DOHH2 (cell line): Measurements from ENCODE around the gene CCDC102A.

Experiments used
- H3F3A ChIP-seq: fragments of 200-600 bp; sonication (generic), shearing (Covaris generic); 2 replicates; pipeline ENCODE4 v1.6.0; 2016; ENCODE audit warnings: antibody characterized with exemption, mild to moderate bottlenecking; ENCODE audit not compliant: control insufficient read depth, insufficient read depth
- H3K27ac ChIP-seq: fragments of 200-600 bp; sonication (generic); 2 replicates; pipeline ENCODE4 v1.5.1; 2014; ENCODE audit warnings: low read depth, mild to moderate bottlenecking, low read length, moderate library complexity
- H3K27me3 ChIP-seq: fragments of 200-600 bp; sonication (generic); 2 replicates; pipeline ENCODE4 v1.6.1; 2014; ENCODE audit warnings: mild to moderate bottlenecking, low read length, mixed read lengths; ENCODE audit not compliant: control insufficient read depth
- H3K36me3 ChIP-seq: fragments of 200-600 bp; sonication (generic); 2 replicates; pipeline ENCODE4 v1.6.1; 2014; ENCODE audit warnings: mild to moderate bottlenecking, low read length, moderate library complexity, mixed read lengths; ENCODE audit not compliant: control insufficient read depth
- H3K4me1 ChIP-seq: fragments of 200-600 bp; sonication (generic); 2 replicates; pipeline ENCODE4 v1.6.1; 2014; ENCODE audit warnings: mild to moderate bottlenecking, low read length, mixed read lengths; ENCODE audit not compliant: control insufficient read depth
- H3K4me2 ChIP-seq: fragments of 200-600 bp; sonication (generic); 2 replicates; pipeline ENCODE4 v1.6.0; 2014; ENCODE audit warnings: mild to moderate bottlenecking, low read length, moderate library complexity
- H3K4me3 ChIP-seq: fragments of 200-600 bp; sonication (generic); 2 replicates; pipeline ENCODE4 v1.5.1; 2014; ENCODE audit warnings: mild to moderate bottlenecking, low read length, mixed read lengths
- H3K79me2 ChIP-seq: fragments of 200-600 bp; sonication (generic); 2 replicates; pipeline ENCODE4 v1.6.1; 2014; ENCODE audit warnings: mild to moderate bottlenecking, low read length, mixed read lengths; ENCODE audit not compliant: control insufficient read depth
- H3K9me2 ChIP-seq: fragments of 200-600 bp; sonication (generic); replicated peaks from 2 replicates; pipeline ENCODE4 v1.6.1; 2014; ENCODE audit warnings: mild to moderate bottlenecking, low read length, mixed read lengths; ENCODE audit not compliant: control insufficient read depth
- H3K9me3 ChIP-seq: fragments of 200-600 bp; sonication (generic); 2 replicates; pipeline ENCODE4 v1.6.1; 2014; ENCODE audit warnings: antibody characterized with exemption, low read length, mixed read lengths; ENCODE audit not compliant: control insufficient read depth, insufficient read depth
- H4K20me1 ChIP-seq: fragments of 200-600 bp; sonication (generic); 2 replicates; pipeline ENCODE4 v1.6.0; 2014; ENCODE audit warnings: low read depth, mild to moderate bottlenecking, antibody characterized with exemption, low read length, moderate library complexity; ENCODE audit not compliant: control insufficient read depth, insufficient read depth
- EZH2phosphoT487 ChIP-seq: fragments of 200-600 bp; sonication (generic); IDR thresholded peaks from 2 replicates; pipeline ENCODE4 v1.6.1; 2017; ENCODE audit warnings: borderline replicate concordance, mild to moderate bottlenecking, antibody characterized with exemption, low read length, moderate library complexity, mixed read lengths
- TF ChIP-seq, protein P1 (sequence below): fragments of 200-600 bp; sonication (generic); IDR thresholded peaks from one replicate; pipeline ENCODE4 v1.5.1; 2014; ENCODE audit warnings: antibody characterized with exemption, mild to moderate bottlenecking, low read depth, low read length; ENCODE audit not compliant: poor library complexity, severe bottlenecking

Gene CCDC102A

DNA sequence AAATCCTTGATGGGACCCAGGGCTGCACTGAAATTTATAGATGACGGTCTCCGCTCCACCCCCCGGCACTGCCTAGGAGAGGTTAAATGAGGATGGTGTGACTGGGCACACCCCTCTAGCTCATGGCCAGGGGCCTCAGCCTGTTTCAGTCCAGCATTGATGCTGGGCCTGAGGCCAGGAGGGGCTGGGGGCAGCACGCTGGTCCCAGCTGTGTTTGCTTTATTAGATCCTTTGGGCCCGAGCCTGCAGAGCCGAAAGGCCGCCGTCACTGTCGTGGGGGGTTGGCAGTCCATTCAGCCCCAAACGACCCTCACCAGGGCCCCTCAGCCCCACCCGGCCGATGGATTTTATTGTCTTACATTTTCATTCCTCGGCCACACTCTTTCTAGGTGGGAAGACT lies 39.2 kb downstream of the CCDC102A start:
- TF ChIP-seq, protein P1, sequence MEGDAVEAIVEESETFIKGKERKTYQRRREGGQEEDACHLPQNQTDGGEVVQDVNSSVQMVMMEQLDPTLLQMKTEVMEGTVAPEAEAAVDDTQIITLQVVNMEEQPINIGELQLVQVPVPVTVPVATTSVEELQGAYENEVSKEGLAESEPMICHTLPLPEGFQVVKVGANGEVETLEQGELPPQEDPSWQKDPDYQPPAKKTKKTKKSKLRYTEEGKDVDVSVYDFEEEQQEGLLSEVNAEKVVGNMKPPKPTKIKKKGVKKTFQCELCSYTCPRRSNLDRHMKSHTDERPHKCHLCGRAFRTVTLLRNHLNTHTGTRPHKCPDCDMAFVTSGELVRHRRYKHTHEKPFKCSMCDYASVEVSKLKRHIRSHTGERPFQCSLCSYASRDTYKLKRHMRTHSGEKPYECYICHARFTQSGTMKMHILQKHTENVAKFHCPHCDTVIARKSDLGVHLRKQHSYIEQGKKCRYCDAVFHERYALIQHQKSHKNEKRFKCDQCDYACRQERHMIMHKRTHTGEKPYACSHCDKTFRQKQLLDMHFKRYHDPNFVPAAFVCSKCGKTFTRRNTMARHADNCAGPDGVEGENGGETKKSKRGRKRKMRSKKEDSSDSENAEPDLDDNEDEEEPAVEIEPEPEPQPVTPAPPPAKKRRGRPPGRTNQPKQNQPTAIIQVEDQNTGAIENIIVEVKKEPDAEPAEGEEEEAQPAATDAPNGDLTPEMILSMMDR, result no peak
- no peak overlapping the region for H3K4me3 ChIP-seq
- H3K27me3 ChIP-seq, result peaks cover 9% of the 10 kb centered on the region

DNA sequence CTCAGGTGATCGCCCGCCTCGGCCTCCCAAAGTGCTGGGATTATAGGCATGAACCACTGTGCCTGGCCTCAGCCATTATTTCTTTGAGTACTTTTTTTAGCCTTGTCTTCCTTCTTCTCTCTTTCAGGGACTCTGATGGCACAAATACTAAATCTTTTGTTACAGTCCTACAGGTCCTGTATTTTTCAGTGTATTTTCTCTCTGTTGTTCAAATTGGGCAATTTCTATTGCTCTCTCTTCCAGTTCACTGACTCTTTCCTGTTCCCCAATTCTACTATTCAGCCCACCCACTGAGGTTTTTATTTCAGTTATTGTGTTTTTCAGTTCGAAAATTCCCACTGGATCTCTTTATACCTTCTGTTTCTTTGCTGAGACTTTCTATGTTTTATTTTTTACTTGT lies 42.6 kb downstream of the CCDC102A start:
- Histone ChIP-seq H3K27ac (no peak overlapping the region), H3K9me3 (no peaks in the 10 kb centered on the region), H3F3A (no peaks in the 10 kb centered on the region), H3K27me3 (peaks cover 4% of the 10 kb centered on the region; the same call in 1 of the 2 replicates), H4K20me1 (no peaks in the 10 kb centered on the region), H3K4me1 (peaks cover 10% of the 10 kb centered on the region), H3K4me3 (no peak overlapping the region), H3K36me3 (no peaks in the 10 kb centered on the region), H3K79me2 (no peaks in the 10 kb centered on the region), H3K9me2 (no peaks in the 10 kb centered on the region), H3K4me2 (peak overlapping the region; percentile 45)
- TF ChIP-seq EZH2phosphoT487, result no peak
- TF ChIP-seq, protein P1, result no peak

More for the DNA sequence above, 39.2 kb downstream of the CCDC102A start:
- Histone ChIP-seq H3K4me2 (no peak overlapping the region), H3K9me2 (no peaks in the 10 kb centered on the region), H4K20me1 (no peaks in the 10 kb centered on the region), H3F3A (no peaks in the 10 kb centered on the region), H3K4me1 (peaks cover 10% of the 10 kb centered on the region), H3K79me2 (no peaks in the 10 kb centered on the region), H3K27ac (no peak overlapping the region), H3K36me3 (no peaks in the 10 kb centered on the region), H3K9me3 (no peaks in the 10 kb centered on the region)

DNA sequence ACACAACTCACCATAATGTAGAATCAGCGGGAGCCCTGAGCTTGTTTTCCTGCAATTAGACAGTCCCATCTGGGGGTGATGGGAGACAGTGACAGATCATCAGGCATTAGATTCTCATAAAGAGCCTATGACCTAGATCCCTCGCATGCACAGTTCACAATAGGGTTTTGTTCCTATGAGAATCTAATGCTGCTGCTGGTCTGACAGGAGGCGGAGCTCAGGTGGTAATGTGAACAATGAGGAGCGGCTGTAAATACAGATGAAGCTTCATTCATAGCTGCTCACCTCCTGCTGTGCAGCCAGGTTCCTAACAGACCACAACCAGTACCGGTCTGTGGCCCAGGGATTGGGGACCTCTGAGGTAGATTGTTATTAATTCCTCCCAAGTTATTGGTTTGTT lies 47.1 kb downstream of the CCDC102A start:
- H3F3A ChIP-seq, result no peaks in the 10 kb centered on the region
- H3K4me1 ChIP-seq, result peaks cover 18% of the 10 kb centered on the region
- H3K79me2 ChIP-seq, result no peaks in the 10 kb centered on the region
- H3K4me2 ChIP-seq, result no peak overlapping the region
- TF ChIP-seq, protein P1, result no peak
- TF ChIP-seq EZH2phosphoT487, result no peak
- no peak overlapping the region for H3K27ac ChIP-seq
- no peaks in the 10 kb centered on the region for H3K9me2 ChIP-seq
- H4K20me1 ChIP-seq, result no peaks in the 10 kb centered on the region
- no peaks in the 10 kb centered on the region for H3K9me3 ChIP-seq
- no peak overlapping the region for H3K4me3 ChIP-seq
- H3K27me3 ChIP-seq, result peaks cover 15% of the 10 kb centered on the region
- H3K36me3 ChIP-seq, result no peaks in the 10 kb centered on the region
